Measurements from ENCODE around the gene LRIG2.

GRCh38 chr1:113133038-113133437 lies 60.0 kb downstream of the LRIG2 start:
- TF ChIP-seq CTCF (IDR thresholded peaks at IDR 0.05), result no peak
- TF ChIP-seq EZH2 (IDR thresholded peaks at IDR 0.05; ENCODE audit: borderline replicate concordance, insufficient read depth, low read depth, low read length, poor library complexity, severe bottlenecking), result no peak

Measured in B cell (primary cell).